HEK293 (cell line): Measurements from ENCODE around the gene CDK5.

Experiments used
- HOXA7 ChIP-seq: sonication (generic); formaldehyde crosslinking; IDR thresholded peaks from 2 replicates; pipeline ENCODE4 v1.8.1; 2022; ENCODE audit warnings: missing genetic modification reagents, borderline replicate concordance
- KLF9 ChIP-seq: fragments of 450-650 bp; formaldehyde crosslinking; IDR thresholded peaks from 2 replicates; pipeline ENCODE4 v1.5.1; 2016; ENCODE audit warnings: missing biosample characterization, missing genetic modification characterization, low read depth

GRCh38 chr7:151040616-151041375, 16.9 kb downstream of the CDK5 start:
- TF ChIP-seq HOXA7 (CRISPR knock-in tag), result no peak
- no peak for TF ChIP-seq KLF9
